Measurements from ENCODE around the gene RPL15. TPM values are rescaled to one million over a fixed set of nuclear protein-coding genes. Genes with fewer than 3 reads are reported as not detected.

RPL15 gene
- total RNA-seq, 2 donors from 2014 or later: 385 to 1,128 TPM

DNA sequence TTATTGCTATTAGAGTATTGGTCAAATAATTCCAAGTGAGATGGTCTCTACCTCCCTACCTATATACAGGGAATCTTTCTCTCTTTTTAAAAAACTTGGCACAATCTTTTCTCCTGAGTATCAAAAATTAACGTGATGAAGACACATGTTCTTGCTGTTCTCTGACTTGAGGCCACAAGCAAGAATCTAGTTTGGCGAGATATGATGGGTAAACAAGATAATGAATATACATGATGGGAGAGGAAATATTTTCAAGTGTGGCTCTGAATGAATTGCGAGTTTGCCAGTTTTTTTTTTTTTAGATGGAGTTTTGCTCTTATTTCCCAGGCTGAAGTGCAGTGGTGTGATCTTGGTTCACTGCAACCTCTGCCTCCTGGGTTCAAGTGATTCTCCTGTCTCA is 39.8 kb downstream of the RPL15 start:
- H3K4me3 ChIP-seq: no peak overlapping the region
- no peaks in the 10 kb centered on the region for H3K27me3 ChIP-seq
- DNase-seq: no peak
- H3K27ac ChIP-seq: no peak overlapping the region
- no peak for ATAC-seq
- peaks cover 29% of the 10 kb centered on the region for H3K4me1 ChIP-seq
- intact Hi-C loops (cut with DNase I): no loop called here
- WGBS, 2 donors: 36 to 43% methylated on average over 3 of the region's 3 CpGs
- no peaks in the 10 kb centered on the region for H3K36me3 ChIP-seq (replicated peaks in 1 of 2; ENCODE audit: insufficient read depth in 1 of 2, low read depth in 2 of 2)
- TF ChIP-seq POLR2A (IDR thresholded peaks at IDR 0.05): no peak
- TF ChIP-seq, protein P1, sequence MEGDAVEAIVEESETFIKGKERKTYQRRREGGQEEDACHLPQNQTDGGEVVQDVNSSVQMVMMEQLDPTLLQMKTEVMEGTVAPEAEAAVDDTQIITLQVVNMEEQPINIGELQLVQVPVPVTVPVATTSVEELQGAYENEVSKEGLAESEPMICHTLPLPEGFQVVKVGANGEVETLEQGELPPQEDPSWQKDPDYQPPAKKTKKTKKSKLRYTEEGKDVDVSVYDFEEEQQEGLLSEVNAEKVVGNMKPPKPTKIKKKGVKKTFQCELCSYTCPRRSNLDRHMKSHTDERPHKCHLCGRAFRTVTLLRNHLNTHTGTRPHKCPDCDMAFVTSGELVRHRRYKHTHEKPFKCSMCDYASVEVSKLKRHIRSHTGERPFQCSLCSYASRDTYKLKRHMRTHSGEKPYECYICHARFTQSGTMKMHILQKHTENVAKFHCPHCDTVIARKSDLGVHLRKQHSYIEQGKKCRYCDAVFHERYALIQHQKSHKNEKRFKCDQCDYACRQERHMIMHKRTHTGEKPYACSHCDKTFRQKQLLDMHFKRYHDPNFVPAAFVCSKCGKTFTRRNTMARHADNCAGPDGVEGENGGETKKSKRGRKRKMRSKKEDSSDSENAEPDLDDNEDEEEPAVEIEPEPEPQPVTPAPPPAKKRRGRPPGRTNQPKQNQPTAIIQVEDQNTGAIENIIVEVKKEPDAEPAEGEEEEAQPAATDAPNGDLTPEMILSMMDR (IDR thresholded peaks at IDR 0.05): no peak
- H3K9me3 ChIP-seq: no peaks in the 10 kb centered on the region

DNA sequence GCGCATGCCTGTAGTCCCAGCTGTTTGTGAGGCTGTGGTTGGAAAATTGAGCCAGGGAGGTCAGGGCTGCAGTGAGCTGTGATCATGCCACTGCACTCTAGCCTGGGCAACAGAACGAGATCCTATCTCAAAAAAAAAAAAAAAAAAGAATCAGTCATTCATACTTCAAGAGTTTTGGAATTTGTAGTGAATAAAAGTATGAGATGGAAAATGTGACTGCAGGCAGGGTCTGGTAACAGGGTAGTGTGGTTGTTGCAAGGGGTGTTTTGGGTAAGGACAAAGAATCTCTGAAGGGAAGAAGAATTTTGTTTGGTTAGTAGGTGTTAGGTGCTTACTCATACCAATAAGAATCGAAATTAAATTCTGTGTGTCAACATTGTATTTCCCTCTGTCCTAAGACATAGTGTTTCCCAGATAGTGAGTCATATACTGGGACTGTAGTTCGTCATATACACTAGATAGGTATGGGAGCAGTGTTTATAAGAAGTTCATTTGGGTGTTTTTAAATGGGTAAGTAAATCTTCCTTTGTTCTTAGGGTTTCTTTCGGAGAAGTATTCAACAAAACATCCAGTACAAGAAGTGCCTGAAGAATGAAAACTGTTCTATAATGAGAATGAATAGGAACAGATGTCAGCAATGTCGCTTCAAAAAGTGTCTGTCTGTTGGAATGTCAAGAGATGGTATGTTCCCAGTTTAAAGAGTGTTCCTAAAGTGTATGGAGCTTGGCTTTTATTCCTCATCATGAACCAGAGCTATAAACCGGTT is 42.4 kb downstream of the RPL15 start:
- H3K4me3 ChIP-seq: no peak overlapping the region
- DNase-seq: no peak
- ATAC-seq: peak; percentile 47
- no peak overlapping the region for H3K27ac ChIP-seq
- H3K27me3 ChIP-seq: no peaks in the 10 kb centered on the region
- H3K9me3 ChIP-seq: no peaks in the 10 kb centered on the region
- TF ChIP-seq, protein P1 (IDR thresholded peaks at IDR 0.05): no peak
- no peak for TF ChIP-seq POLR2A (IDR thresholded peaks at IDR 0.05)
- WGBS, 2 donors: 78 to 83% methylated on average over 7 of the region's 7 CpGs
- peaks cover 8% of the 10 kb centered on the region for H3K4me1 ChIP-seq
- H3K36me3 ChIP-seq (replicated peaks in 1 of 2; ENCODE audit: insufficient read depth in 1 of 2, low read depth in 2 of 2): peaks cover 0 to 3% of the 10 kb centered on the region in 2 donors
- intact Hi-C loops (cut with DNase I): no loop called here

DNA sequence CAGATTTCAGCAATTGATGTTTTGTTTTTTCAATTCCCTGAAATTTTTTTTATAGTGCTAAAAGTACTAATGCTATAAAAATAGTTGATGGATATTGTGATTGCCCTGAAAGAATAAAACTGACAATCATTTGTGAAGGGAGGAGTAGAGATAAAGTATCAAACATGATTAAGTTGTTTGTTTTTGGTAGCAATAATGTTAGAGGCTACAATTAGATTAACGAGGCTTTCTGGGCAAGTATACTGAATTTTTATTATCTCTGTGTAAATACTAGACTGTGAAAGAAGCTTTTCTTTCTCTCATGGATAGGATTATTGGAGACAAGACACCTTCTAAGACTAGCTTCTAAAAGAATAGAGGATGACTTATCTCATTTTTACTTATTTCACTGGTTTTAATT is 43.7 kb downstream of the RPL15 start:
- 18 to 20% methylated on average over 1 of the region's 1 CpG for WGBS, 2 donors
- no peak for DNase-seq
- no peaks in the 10 kb centered on the region for H3K27me3 ChIP-seq
- no peak for ATAC-seq
- peaks cover 4% of the 10 kb centered on the region for H3K4me1 ChIP-seq
- intact Hi-C loops (cut with DNase I): no loop called here
- no peak overlapping the region for H3K27ac ChIP-seq
- peaks cover 0 to 5% of the 10 kb centered on the region in 2 donors for H3K36me3 ChIP-seq (replicated peaks in 1 of 2; ENCODE audit: insufficient read depth in 1 of 2, low read depth in 2 of 2)
- H3K4me3 ChIP-seq: no peak overlapping the region
- no peaks in the 10 kb centered on the region for H3K9me3 ChIP-seq
- TF ChIP-seq POLR2A (IDR thresholded peaks at IDR 0.05): no peak
- TF ChIP-seq, protein P1 (IDR thresholded peaks at IDR 0.05): no peak

DNA sequence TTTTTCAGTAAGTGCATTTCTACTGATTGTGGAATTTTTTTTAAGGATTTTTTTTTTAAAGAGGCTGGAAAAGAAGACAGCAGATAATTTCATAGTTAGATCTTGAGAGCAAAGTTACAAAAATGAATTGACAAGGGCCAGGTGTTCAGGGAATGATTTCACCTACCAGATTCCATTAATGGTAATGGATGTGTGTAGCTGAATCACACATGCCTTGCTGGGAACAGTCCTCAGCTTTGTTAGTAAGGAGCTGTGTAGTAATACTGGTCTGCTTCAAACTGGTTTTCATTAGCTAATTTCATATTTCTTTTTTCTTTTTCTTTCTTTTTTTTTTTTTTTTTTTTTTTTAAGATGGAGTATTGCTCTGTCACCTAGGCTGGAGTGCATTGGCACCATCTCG is 44.1 kb downstream of the RPL15 start:
- ATAC-seq (no peak), DNase-seq (no peak)
- peaks cover 0 to 6% of the 10 kb centered on the region in 2 donors for H3K36me3 ChIP-seq (replicated peaks in 1 of 2; ENCODE audit: insufficient read depth in 1 of 2, low read depth in 2 of 2)
- H3K27me3 ChIP-seq: no peaks in the 10 kb centered on the region
- H3K9me3 ChIP-seq: no peaks in the 10 kb centered on the region
- H3K27ac ChIP-seq: no peak overlapping the region
- peaks cover 4% of the 10 kb centered on the region for H3K4me1 ChIP-seq
- WGBS, 2 donors: 92 to 93% methylated on average over 1 of the region's 1 CpG
- intact Hi-C loops (cut with DNase I): no loop called here
- no peak overlapping the region for H3K4me3 ChIP-seq
- TF ChIP-seq POLR2A (IDR thresholded peaks at IDR 0.05): no peak
- TF ChIP-seq, protein P1 (IDR thresholded peaks at IDR 0.05): no peak

DNA sequence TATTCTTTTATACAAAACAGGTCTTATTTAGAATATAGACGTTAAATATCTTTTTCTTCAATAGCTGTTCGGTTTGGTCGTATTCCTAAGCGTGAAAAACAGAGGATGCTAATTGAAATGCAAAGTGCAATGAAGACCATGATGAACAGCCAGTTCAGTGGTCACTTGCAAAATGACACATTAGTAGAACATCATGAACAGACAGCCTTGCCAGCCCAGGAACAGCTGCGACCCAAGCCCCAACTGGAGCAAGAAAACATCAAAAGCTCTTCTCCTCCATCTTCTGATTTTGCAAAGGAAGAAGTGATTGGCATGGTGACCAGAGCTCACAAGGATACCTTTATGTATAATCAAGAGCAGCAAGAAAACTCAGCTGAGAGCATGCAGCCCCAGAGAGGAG is 45.0 kb downstream of the RPL15 start:
- no peaks in the 10 kb centered on the region for H3K27me3 ChIP-seq
- H3K9me3 ChIP-seq: no peaks in the 10 kb centered on the region
- no peak for ATAC-seq
- 91 to 97% methylated on average over 5 of the region's 5 CpGs for WGBS, 2 donors
- no peak for DNase-seq
- no peaks in the 10 kb centered on the region for H3K4me1 ChIP-seq
- no peak for TF ChIP-seq POLR2A (IDR thresholded peaks at IDR 0.05)
- TF ChIP-seq, protein P1 (IDR thresholded peaks at IDR 0.05): no peak
- H3K27ac ChIP-seq: no peak overlapping the region
- intact Hi-C loops (cut with DNase I): no loop called here
- no peak overlapping the region for H3K4me3 ChIP-seq
- peaks cover 0 to 6% of the 10 kb centered on the region in 2 donors for H3K36me3 ChIP-seq (replicated peaks in 1 of 2; ENCODE audit: insufficient read depth in 1 of 2, low read depth in 2 of 2)
